Testis (tissue), 2 donors: Measurements from ENCODE around the gene TMCO5A.

Experiments used
- CTCF ChIP-seq, 3 experiments: fragments of 450-650 bp in 2 of 3; fragments of 200-600 bp in 1 of 3; sonication (generic) in 1 of 3; IDR thresholded peaks; one replicate each; pipeline ENCODE4 v1.5.1; 2016 to 2019; ENCODE audit warnings: antibody characterized with exemption in 3 of 3, mild to moderate bottlenecking in 2 of 3, moderate library complexity in 1 of 3
- POLR2A ChIP-seq: fragments of 450-650 bp; IDR thresholded peaks from one replicate; pipeline ENCODE4 v1.6.1; 2017; ENCODE audit warnings: antibody characterized with exemption, mild to moderate bottlenecking, moderate library complexity

- TF ChIP-seq CTCF (IDR thresholded peaks at IDR 0.05) (no peak), POLR2A (no peak)
Measured at GRCh38 chr15:37941779-37942178, 7.3 kb downstream of the TMCO5A start.
